GM23338 (cell line): ENCODE results near the gene PPM1L. TPM values are rescaled to one million over a fixed set of nuclear protein-coding genes. Genes with fewer than 3 reads are reported as not detected.

ENCODE experiments used
- ATAC-seq: fragments of 200-7000 bp; cut with Tn5 transposase; 3 replicates; pipeline ENCODE4 v1.9.1; 2020
- DNase-seq: peaks from one replicate; pipeline ENCODE4 v3.0.0-alpha.2; 2015; ENCODE audit warnings: low spot score
- H2AFZ ChIP-seq: fragments of 200-600 bp; sonication (generic); 2 replicates; pipeline ENCODE4 v1.8.0; 2016; ENCODE audit warnings: antibody characterized with exemption, mild to moderate bottlenecking, moderate library complexity
- H3F3A ChIP-seq: fragments of 200-600 bp; sonication (generic); replicated peaks from 2 replicates; pipeline ENCODE4 v1.8.0; 2017; ENCODE audit warnings: antibody characterized with exemption, mixed run types, low read depth
- H3K27ac ChIP-seq: fragments of 200-600 bp; sonication (generic); 2 replicates; pipeline ENCODE4 v1.6.1; 2016; ENCODE audit warnings: low read depth
- H3K27me3 ChIP-seq: fragments of 200-600 bp; sonication (generic); 2 replicates; pipeline ENCODE4 v1.8.0; 2016; ENCODE audit warnings: mild to moderate bottlenecking, mixed run types, moderate library complexity; ENCODE audit not compliant: insufficient read depth
- H3K36me3 ChIP-seq: fragments of 200-600 bp; sonication (generic); 2 replicates; pipeline ENCODE4 v1.8.0; 2016; ENCODE audit warnings: mild to moderate bottlenecking; ENCODE audit not compliant: insufficient read depth
- H3K4me1 ChIP-seq: fragments of 200-600 bp; sonication (generic); 2 replicates; pipeline ENCODE4 v1.8.0; 2016; ENCODE audit warnings: mild to moderate bottlenecking, moderate library complexity; ENCODE audit not compliant: insufficient read depth
- H3K4me2 ChIP-seq: fragments of 200-600 bp; sonication (generic); 2 replicates; pipeline ENCODE4 v1.7.1; 2017; ENCODE audit warnings: mixed run types
- H3K4me3 ChIP-seq: fragments of 200-600 bp; sonication (generic); 2 replicates; pipeline ENCODE4 v1.6.1; 2016; ENCODE audit warnings: mixed run types
- H3K79me2 ChIP-seq: fragments of 200-600 bp; sonication (generic); replicated peaks from 2 replicates; pipeline ENCODE4 v1.8.0; 2017; ENCODE audit warnings: mild to moderate bottlenecking; ENCODE audit not compliant: insufficient read depth
- H3K9me2 ChIP-seq: fragments of 200-600 bp; sonication (generic); 2 replicates; pipeline ENCODE4 v1.8.0; 2017; ENCODE audit not compliant: insufficient read depth
- H4K20me1 ChIP-seq: fragments of 200-600 bp; sonication (generic); replicated peaks from 2 replicates; pipeline ENCODE4 v1.8.0; 2017; ENCODE audit warnings: mild to moderate bottlenecking; ENCODE audit not compliant: insufficient read depth
- H3K27ac Mint-ChIP-seq: 2 replicates; pipeline ENCODE4 v1.8.0; 2020; ENCODE audit warnings: inconsistent platforms, mild to moderate bottlenecking, moderate library complexity, mixed read lengths
- H3K27me3 Mint-ChIP-seq: 3 replicates; pipeline ENCODE4 v1.8.0; 2022; ENCODE audit warnings: low read depth, mild to moderate bottlenecking, moderate library complexity, mixed read lengths, inconsistent platforms; ENCODE audit not compliant: insufficient read depth, poor library complexity
- H3K36me3 Mint-ChIP-seq: 3 replicates; pipeline ENCODE4 v1.8.0; 2021; ENCODE audit warnings: low read depth, mild to moderate bottlenecking, inconsistent platforms, moderate library complexity, mixed read lengths
- H3K4me1 Mint-ChIP-seq: 3 replicates; pipeline ENCODE4 v1.8.0; 2020; ENCODE audit warnings: mild to moderate bottlenecking, inconsistent platforms, mixed read lengths
- H3K4me3 Mint-ChIP-seq: 3 replicates; pipeline ENCODE4 v1.8.0; 2021; ENCODE audit warnings: moderate library complexity, mild to moderate bottlenecking, inconsistent platforms, mixed read lengths
- H3K9me3 Mint-ChIP-seq: 3 replicates; pipeline ENCODE4 v1.8.0; 2020; ENCODE audit warnings: moderate library complexity, mild to moderate bottlenecking, inconsistent platforms, mixed read lengths
- CREB1 ChIP-seq: fragments of 250-450 bp; sonication (Bioruptor Pico); IDR thresholded peaks from 2 replicates; pipeline ENCODE4 v1.5.0; 2020; ENCODE audit warnings: low read depth, mild to moderate bottlenecking, moderate library complexity
- CTCF ChIP-seq, 2 experiments: fragments of 200-600 bp in 1 of 2; sonication (generic) in 1 of 2; conservative IDR thresholded peaks; 2 replicates each; pipeline versions ENCODE4 v1.5.1 to v1.6.1; 2016 to 2017; ENCODE audit warnings: antibody characterized with exemption in 2 of 2, low read depth in 2 of 2, mild to moderate bottlenecking in 2 of 2, moderate library complexity in 1 of 2
- POLR2AphosphoS5 ChIP-seq: IDR thresholded peaks from 2 replicates; pipeline ENCODE4 v1.6.1; 2016; ENCODE audit warnings: antibody characterized with exemption, low read depth
- REST ChIP-seq: IDR thresholded peaks from one replicate; pipeline ENCODE4 v1.6.1; 2018; ENCODE audit warnings: antibody characterized with exemption; ENCODE audit not compliant: unreplicated experiment
- ZNF462 ChIP-seq: fragments of 250-450 bp; sonication (Bioruptor Pico); IDR thresholded peaks from 2 replicates; pipeline ENCODE4 v1.5.0; 2020; ENCODE audit warnings: mild to moderate bottlenecking, moderate library complexity
- polyA plus RNA-seq: library from polyadenylated mRNA; unstranded; fragments of >200 nt; fragmentation: Nextera tagmentation; extraction: Ambion mirVana; gene quantifications from 2 replicates; pipeline ENCODE4 v1.2.1, GENCODE V29; 2016
- total RNA-seq: library from RNA; depleted of rRNA; stranded (reverse); fragments of >200 nt; shearing (Covaris generic); gene quantifications from 2 replicates; pipeline ENCODE4 v1.2.3, GENCODE V29; 2014

PPM1L gene
- total and polyA plus RNA-seq, 2 experiments from 2014 or later = 3.9 to 26.4 TPM

- no peak overlapping the region; the same call in 1 of the 2 replicates for H2AFZ ChIP-seq
- no peak overlapping the region for H3K27ac Mint-ChIP-seq
Measured at GRCh38 chr3:160753953-160754352, 2.1 kb upstream of the PPM1L start.

More at GRCh38 chr3:160753953-160754352, 2.1 kb upstream of the PPM1L start:
- Histone ChIP-seq H3K36me3 (no peaks in the 10 kb centered on the region), H3K79me2 (peaks cover 7% of the 10 kb centered on the region), H3K9me2 (no peaks in the 10 kb centered on the region), H4K20me1 (no peaks in the 10 kb centered on the region), H3F3A (no peaks in the 10 kb centered on the region), H3K27me3 (peaks cover 50% of the 10 kb centered on the region), H3K27ac (no peak overlapping the region), H3K4me1 (peaks cover 10% of the 10 kb centered on the region; the same call in 1 of the 2 replicates), H3K4me3 (peak overlapping the region; percentile 86), H3K4me2 (peak overlapping the region; percentile 91)
- H3K9me3 Mint-ChIP-seq = no peaks in the 10 kb centered on the region
- peak overlapping the region; percentile 96 for H3K4me3 Mint-ChIP-seq
- peaks cover 20% of the 10 kb centered on the region for H3K4me1 Mint-ChIP-seq
- TF ChIP-seq REST (no peak), CTCF (conservative IDR thresholded peaks at IDR 0.05; ENCODE audit: low read depth in 2 of 2) (no peak), POLR2AphosphoS5 (no peak), ZNF462 (no peak), CREB1 (CRISPR knock-in tag) (no peak)
- H3K27me3 Mint-ChIP-seq = peaks cover 38% of the 10 kb centered on the region
- DNase-seq (no peak), ATAC-seq (no peak)
- H3K36me3 Mint-ChIP-seq = no peaks in the 10 kb centered on the region; the same call in 2 of the 3 replicates
